Motor neuron (in vitro differentiated cells): Measurements from ENCODE around the gene TCAP. TPM values are rescaled to one million over a fixed set of nuclear protein-coding genes. Genes with fewer than 3 reads are reported as not detected.
A peak's percentile ranks its signal among the peaks of the same experiment; 100 is the strongest.

Experiments
- ATAC-seq, 8 experiments: fragments of 200-7000 bp; cut with Tn5 transposase; replicated peaks in 6 of 8; 2 replicates each; pipeline ENCODE4 v1.8.0; 2021; ENCODE audit warnings: mild to moderate bottlenecking in 8 of 8, moderate library complexity in 8 of 8
- H3K27ac ChIP-seq, 2 donors: fragments of 250-450 bp; sonication (Bioruptor Pico); 2 replicates each; pipeline ENCODE4 v1.9.0; 2021; ENCODE audit warnings: antibody characterized with exemption in 2 of 2, mild to moderate bottlenecking in 2 of 2, moderate library complexity in 1 of 2
- H3K4me1 ChIP-seq, 2 donors: fragments of 250-450 bp; sonication (Bioruptor Pico); replicated peaks in 1 of 2; 2 replicates each; pipeline ENCODE4 v1.6.1; 2021; ENCODE audit warnings: antibody characterized with exemption in 2 of 2, mild to moderate bottlenecking in 2 of 2, moderate library complexity in 1 of 2
- H3K4me3 ChIP-seq, 5 donors: fragments of 250-450 bp; sonication (Bioruptor Pico); 2 replicates each; pipeline ENCODE4 v1.9.0; 2021; ENCODE audit warnings: antibody characterized with exemption in 5 of 5, mild to moderate bottlenecking in 5 of 5, moderate library complexity in 4 of 5
- WGBS, 10 experiments: fragments of 450-650 bp; shearing (Covaris generic); methylation state at CpG; one replicate each; pipeline ENCODE4 v1.0.0; 2022; 5-methylcytosine and 5-hydroxymethylcytosine counted together
- in situ Hi-C, 9 experiments: fragments of 400-800 bp; cut with MboI; loops; one replicate each; pipeline ENCODE4 v1.15.0; 2021; ENCODE audit warnings: low sequenced_read_pairs in 9 of 9, low pct_unique_long_range_greater_than_20kb in 2 of 9; ENCODE audit not compliant: unreplicated experiment in 9 of 9
- total RNA-seq, 8 experiments: library from RNA; unstranded; fragments of 300-600 nt; gene quantifications; 2 replicates each; pipeline versions ENCODE4 v1.2.3 to v1.2.4, GENCODE V29; 2022

TCAP gene
- total RNA-seq, 8 experiments from 2014 or later = 0.27 to 2.8 (median 1.2) TPM

DNA sequence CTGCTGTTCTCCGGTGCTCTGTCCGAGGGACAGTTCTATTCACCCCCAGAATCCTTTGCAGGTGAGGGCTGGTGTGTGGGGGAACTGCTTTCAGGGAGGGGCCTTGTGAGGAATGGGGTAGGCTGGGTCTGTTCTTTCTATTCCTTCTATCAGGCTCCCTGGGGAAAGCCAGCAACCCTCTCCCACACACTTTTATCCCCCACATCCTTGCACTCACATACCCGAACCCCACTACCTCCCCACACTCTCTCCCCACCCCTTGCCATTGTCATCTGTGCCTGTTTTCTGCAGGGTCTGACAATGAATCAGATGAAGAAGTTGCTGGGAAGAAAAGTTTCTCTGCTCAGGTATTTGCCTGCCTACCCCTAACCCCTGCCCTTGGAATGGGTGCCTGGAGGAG lies 6.4 kb upstream of the TCAP start:
- Histone ChIP-seq H3K4me1 (peaks cover 9 to 25% of the 10 kb centered on the region in 2 donors), H3K4me3 (no peak overlapping the region), H3K27ac (no peak overlapping the region)
- ATAC-seq = no peak
- in situ Hi-C loops = no loop called here
- 80 to 93% methylated on average over 1 to 2 of the region's 3 CpGs; no CpG with 5 or more reads in 8 of the 10 experiments for WGBS, 10 experiments

DNA sequence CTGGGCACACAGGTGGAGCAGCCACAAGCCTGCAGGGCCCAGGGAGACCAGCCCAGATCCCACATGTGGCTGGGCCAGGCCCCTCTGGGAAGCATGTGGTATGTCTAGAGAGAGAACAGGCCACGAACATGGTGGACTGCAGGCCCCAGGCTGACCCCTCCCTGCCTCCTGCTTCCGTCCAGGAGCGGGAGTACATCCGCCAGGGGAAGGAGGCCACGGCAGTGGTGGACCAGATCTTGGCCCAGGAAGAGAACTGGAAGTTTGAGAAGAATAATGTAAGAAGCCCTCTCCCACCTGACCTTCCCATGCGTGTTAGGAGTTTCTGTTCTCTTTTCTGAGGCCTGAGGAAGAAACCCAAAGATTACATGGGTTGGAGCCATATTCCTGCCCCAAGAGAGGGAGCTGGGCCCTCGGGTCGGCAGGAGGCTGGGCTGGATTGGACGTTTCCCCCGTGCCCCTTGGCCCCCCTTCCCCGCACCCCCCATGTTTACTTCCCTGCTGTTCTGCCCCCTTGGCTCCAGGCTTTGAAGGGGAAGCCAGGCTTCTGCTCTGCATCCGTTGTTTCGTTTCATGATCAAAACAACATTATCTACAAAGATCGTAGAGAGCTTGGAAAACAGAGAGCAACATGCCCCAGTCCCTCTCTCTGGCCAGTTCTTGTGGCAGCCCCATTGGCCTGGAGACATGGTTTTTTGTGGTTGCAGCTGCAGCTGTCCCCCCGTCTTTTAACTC lies 5.7 kb upstream of the TCAP start:
- ATAC-seq = no peak
- no peak overlapping the region for H3K27ac ChIP-seq
- in situ Hi-C loops = no loop called here
- peaks cover 10 to 23% of the 10 kb centered on the region in 2 donors for H3K4me1 ChIP-seq
- 60 to 100% (median 91%) methylated on average over 1 to 6 of the region's 15 CpGs; no CpG with 5 or more reads in 3 of the 10 experiments for WGBS, 10 experiments
- no peak overlapping the region for H3K4me3 ChIP-seq

DNA sequence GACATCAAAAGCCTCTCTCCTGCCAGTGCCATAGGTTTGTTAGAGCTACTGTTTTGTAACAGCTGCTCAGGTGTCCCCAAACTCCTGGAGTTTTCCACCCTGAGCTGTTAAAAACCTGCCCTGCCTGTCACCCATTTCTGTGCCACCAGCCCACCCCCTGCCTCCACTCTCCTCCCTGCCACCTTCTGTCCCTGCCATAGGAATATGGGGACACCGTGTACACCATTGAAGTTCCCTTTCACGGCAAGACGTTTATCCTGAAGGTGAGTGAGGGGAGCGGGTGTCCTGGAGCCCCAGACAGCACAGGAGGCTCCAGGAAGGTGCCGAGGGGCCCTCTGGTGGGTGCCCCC lies 5.2 kb upstream of the TCAP start:
- no peak overlapping the region for H3K4me3 ChIP-seq
- ATAC-seq = no peak
- no peak overlapping the region for H3K27ac ChIP-seq
- 85 to 100% (median 90%) methylated on average over 2 to 4 of the region's 5 CpGs; no CpG with 5 or more reads in 7 of the 10 experiments for WGBS, 10 experiments
- in situ Hi-C loops = no loop called here
- peaks cover 10 to 24% of the 10 kb centered on the region in 2 donors for H3K4me1 ChIP-seq

DNA sequence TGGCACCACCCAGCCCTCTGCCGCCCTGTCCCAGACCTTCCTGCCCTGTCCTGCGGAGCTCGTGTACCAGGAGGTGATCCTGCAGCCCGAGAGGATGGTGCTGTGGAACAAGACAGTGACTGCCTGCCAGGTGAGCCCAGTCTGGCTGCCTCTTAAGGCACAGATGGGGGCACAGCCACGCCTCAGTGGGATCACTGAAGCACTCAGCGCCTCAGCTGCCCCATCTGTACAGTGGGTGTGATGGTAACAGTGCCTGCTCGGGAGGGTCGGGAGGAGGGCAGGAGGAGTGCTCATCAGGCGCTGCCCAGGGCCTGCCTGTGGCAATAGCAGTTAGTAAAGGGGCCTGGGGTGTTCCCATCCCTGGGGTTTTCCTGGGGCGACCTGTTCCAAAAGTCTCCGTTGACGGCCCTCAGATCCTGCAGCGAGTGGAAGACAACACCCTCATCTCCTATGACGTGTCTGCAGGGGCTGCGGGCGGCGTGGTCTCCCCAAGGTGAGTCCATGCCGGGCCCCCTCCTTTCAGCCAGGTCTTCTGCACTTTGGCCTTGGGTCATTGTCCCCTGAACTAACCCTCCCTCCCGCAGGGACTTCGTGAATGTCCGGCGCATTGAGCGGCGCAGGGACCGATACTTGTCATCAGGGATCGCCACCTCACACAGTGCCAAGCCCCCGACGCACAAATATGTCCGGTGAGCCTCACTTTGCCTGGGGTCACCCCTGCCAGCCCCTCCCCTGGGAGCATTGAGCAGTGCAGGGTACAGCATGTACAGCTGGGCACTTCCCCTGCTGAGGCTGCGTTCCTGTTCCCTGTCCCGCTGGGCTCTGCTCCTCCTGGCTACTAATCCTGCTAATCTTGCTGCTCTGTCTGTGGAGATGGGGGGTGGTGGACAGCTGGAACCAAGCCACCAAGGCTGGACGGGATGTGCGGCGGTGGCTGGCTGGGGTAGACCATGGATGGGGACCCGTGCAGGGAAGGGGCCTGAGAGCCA lies 4.5 kb upstream of the TCAP start:
- ATAC-seq = no peak
- WGBS, 10 experiments = 60 to 100% (median 93%) methylated on average over 2 to 11 of the region's 35 CpGs; no CpG with 5 or more reads in 5 of the 10 experiments
- H3K4me1 ChIP-seq = peaks cover 10 to 31% of the 10 kb centered on the region in 2 donors
- in situ Hi-C loops = no loop called here
- no peak overlapping the region for H3K27ac ChIP-seq
- H3K4me3 ChIP-seq = no peak overlapping the region

DNA sequence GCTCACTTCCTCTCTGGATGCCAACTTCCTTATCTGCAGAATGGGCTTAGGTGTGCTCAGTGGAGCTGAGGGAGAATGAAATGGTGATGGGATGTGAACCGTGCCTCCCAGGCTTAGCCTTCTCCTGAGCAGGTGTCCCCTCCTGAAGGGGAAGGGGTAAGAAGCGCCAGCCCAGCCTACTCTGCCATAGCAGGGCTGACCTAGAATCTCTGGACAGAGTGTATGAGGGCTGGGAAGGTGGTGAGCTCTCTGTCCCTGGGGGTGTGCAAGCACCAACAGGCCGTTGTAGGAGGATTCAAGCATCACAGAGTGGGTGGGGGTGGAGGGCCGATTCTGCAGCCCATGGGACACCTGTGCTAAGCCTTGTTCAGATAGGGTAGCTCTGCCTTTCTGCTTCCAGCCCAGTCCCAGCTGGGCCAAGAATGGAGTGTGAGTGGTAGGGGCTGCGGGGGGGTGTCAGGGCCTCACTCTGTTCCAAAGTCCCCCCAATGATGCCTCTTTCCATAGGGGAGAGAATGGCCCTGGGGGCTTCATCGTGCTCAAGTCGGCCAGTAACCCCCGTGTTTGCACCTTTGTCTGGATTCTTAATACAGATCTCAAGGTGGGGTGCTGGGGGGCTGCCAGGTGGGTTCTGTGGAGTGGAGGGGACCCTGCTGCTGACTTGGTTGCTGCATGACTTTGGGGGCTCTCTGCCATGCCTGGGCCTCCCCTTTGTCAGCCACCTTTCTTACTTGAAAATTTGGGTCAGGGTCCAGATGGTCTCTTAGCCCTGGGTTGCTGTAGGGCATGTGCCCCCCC lies 3.2 kb upstream of the TCAP start:
- no peak overlapping the region for H3K4me3 ChIP-seq
- no peak overlapping the region for H3K27ac ChIP-seq
- no peak for ATAC-seq
- in situ Hi-C loops = no loop called here
- peaks cover 8 to 35% of the 10 kb centered on the region in 2 donors for H3K4me1 ChIP-seq
- WGBS, 10 experiments = 40 to 80% (median 73%) methylated on average over 1 to 3 of the region's 8 CpGs; no CpG with 5 or more reads in 7 of the 10 experiments

DNA sequence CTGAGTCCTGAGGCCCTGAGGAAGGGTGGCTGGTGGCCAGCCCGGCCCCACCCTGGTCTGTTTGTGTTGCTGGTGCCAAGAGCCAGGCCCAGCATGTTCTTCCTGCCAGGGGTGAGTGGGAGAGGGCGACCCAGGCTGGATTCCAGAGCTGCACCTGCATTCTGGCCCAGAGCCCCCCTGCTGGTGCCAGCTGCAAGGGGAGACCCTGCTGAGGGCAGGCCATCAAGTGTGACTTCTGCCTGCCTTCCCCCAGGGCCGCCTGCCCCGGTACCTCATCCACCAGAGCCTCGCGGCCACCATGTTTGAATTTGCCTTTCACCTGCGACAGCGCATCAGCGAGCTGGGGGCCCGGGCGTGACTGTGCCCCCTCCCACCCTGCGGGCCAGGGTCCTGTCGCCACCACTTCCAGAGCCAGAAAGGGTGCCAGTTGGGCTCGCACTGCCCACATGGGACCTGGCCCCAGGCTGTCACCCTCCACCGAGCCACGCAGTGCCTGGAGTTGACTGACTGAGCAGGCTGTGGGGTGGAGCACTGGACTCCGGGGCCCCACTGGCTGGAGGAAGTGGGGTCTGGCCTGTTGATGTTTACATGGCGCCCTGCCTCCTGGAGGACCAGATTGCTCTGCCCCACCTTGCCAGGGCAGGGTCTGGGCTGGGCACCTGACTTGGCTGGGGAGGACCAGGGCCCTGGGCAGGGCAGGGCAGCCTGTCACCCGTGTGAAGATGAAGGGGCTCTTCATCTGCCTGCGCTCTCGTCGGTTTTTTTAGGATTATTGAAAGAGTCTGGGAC lies 2.4 kb upstream of the TCAP start:
- Histone ChIP-seq H3K4me3 (no peak overlapping the region), H3K4me1 (peaks cover 14 to 43% of the 10 kb centered on the region in 2 donors), H3K27ac (peak overlapping the region in 1 of 2 donors; percentile 23)
- in situ Hi-C loops = no loop called here
- 70 to 100% methylated on average over 1 to 2 of the region's 22 CpGs; no CpG with 5 or more reads in 8 of the 10 experiments for WGBS, 10 experiments
- peak in 4 of 8 experiments; percentile 3 to 9 (median 8) for ATAC-seq

DNA sequence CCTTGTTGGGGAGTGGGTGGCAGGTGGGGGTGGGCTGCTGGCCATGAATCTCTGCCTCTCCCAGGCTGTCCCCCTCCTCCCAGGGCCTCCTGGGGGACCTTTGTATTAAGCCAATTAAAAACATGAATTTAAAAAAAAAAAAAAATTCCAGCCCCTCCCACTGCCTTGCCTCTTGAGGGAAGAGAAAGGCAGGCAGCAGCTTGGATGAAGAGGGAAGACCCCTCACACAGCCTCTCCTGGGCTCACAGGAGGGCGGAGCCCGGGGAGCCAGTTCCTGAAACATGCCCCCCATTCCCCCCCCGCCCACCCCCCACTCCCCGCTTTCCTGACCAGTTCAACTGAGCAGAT lies 1.8 kb upstream of the TCAP start:
- no peak overlapping the region for H3K27ac ChIP-seq
- in situ Hi-C loops = no loop called here
- no CpG with 5 or more reads among the region's 4 CpGs for WGBS, 10 experiments
- peak in 4 of 8 experiments; percentile 2 to 8 (median 4) for ATAC-seq
- no peak overlapping the region for H3K4me3 ChIP-seq
- peaks cover 14 to 47% of the 10 kb centered on the region in 2 donors for H3K4me1 ChIP-seq

DNA sequence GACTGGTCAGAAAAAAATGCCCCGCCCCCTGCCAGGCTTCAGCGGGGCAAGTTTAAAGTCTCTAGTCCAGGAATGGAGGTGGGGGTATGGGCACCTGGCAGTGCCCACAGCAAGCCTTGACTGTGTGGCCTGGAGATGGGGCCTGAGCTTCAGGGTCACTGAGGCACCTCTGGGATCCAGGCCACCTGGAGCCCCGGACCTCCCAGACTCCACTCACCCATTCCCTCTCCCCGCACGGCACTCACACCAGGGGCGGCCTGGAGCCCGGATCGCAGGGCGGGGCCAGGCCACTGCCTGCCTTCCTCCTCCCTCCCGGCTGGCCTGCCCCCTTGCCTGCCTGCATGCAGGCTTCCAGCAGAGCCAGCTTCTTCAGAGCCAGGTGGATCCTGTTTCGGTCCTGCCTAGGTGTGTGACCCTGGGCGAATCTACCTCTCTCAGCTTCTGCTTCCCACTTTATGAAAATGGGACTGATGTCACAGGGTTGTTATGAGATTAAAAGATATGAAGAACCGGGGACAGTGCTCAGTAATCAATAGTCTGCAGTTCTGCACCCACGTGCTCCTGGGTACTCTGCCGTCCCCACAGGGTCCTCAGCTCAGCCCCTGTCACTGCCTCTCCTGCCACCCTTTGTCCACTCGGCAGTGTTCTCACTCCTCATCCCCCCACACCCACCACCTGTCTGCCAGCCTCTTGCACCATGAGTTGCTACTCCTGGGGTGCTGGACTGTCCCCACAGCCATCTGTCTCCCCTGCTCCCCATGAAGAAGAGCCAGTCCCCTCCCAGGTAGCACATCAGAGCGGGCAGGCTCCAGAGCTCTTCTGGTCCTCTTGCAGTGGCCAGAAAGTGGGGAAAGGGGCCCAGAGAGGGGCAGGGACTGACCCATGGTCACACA lies 1.2 kb upstream of the TCAP start:
- peak in 3 of 8 experiments; percentile 52 to 59 (median 58) for ATAC-seq
- in situ Hi-C loops = no loop called here
- 10 to 100% (median 43%) methylated on average over 1 to 6 of the region's 17 CpGs; no CpG with 5 or more reads in 3 of the 10 experiments for WGBS, 10 experiments
- peaks cover 16 to 52% of the 10 kb centered on the region in 2 donors for H3K4me1 ChIP-seq
- H3K27ac ChIP-seq = no peak overlapping the region
- no peak overlapping the region for H3K4me3 ChIP-seq

DNA sequence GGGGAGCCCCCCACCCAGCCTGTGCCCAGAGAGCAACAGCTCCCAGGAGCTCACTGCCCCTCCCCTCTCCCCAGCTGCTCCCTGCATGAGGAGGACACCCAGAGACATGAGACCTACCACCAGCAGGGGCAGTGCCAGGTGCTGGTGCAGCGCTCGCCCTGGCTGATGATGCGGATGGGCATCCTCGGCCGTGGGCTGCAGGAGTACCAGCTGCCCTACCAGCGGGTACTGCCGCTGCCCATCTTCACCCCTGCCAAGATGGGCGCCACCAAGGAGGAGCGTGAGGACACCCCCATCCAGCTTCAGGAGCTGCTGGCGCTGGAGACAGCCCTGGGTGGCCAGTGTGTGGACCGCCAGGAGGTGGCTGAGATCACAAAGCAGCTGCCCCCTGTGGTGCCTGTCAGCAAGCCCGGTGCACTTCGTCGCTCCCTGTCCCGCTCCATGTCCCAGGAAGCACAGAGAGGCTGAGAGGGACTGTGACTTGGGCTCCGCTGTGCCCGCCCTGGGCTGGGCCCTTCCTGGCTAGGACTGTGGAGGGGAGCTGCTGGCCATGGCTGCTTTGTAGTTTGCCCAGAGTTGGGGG lies 584 bp downstream of the TCAP start:
- Histone ChIP-seq H3K4me3 (no peak overlapping the region), H3K27ac (no peak overlapping the region), H3K4me1 (peaks cover 20 to 58% of the 10 kb centered on the region in 2 donors)
- in situ Hi-C loops = no loop called here
- peak in 7 of 8 experiments; percentile 2 to 42 (median 20) for ATAC-seq
- 37 to 50% (median 40%) methylated on average over 1 to 6 of the region's 17 CpGs; no CpG with 5 or more reads in 7 of the 10 experiments for WGBS, 10 experiments

DNA sequence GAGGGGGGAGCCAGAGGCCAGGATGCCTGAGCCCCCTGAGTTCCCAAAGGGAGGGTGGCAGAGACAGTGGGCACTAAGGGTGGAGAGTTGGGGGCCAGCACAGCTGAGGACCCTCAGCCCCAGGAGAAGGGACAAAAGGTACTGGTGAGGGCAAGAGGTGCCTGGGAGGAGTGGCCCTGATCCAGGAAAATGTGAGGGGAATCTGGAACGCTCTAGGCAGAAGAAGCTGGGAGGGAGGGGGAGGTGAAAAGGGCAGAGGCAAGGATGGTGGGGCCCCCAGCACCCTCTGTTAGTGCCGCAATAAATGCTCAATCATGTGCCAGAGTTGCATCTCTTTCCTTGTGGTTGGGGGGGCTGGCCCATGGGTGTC lies 1.1 kb downstream of the TCAP start:
- peaks cover 20 to 58% of the 10 kb centered on the region in 2 donors for H3K4me1 ChIP-seq
- 13% methylated on average over 1 of the region's 2 CpGs; no CpG with 5 or more reads in 9 of the 10 experiments for WGBS, 10 experiments
- in situ Hi-C loops = no loop called here
- no peak overlapping the region for H3K27ac ChIP-seq
- no peak overlapping the region for H3K4me3 ChIP-seq
- ATAC-seq = no peak

DNA sequence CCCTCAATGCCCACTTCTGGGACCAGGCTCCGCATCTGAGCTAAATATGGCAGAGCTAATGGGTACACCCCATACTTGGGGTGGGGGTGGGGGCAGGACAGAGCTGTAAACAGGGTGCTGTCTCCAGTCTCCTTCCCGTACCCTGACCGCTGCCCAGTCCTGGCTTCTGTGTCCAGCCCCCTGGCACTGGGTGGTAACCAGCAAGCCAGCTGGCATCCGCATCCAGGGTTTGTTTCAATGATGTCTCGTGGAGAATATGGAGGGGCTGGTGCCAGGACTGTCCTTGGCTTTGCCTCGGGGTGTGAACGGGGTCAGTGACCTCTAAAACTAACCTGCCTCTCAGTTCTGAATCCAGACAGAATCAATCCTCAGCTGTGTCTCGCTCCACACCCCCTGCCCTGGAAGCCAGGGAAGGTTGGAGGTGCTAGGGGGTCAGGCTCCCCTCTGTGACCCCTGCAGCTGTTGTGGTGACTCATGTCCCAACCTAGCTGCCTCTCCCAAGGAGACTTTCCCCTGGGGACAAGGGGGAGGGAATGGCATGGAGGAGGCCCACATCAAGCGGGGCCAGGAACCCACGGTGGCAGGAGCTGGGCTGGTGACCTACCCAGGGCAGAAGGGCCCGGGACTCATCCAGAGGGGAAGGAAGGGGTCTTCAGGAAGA lies 1.6 kb downstream of the TCAP start:
- in situ Hi-C loops = no loop called here
- 40 to 87% (median 61%) methylated on average over 1 to 3 of the region's 11 CpGs; no CpG with 5 or more reads in 6 of the 10 experiments for WGBS, 10 experiments
- no peak for ATAC-seq
- Histone ChIP-seq H3K27ac (no peak overlapping the region), H3K4me1 (peaks cover 20 to 58% of the 10 kb centered on the region in 2 donors), H3K4me3 (no peak overlapping the region)
